SK-N-SH (cell line): ENCODE measurements around the gene PYY. TPM values are rescaled to one million over a fixed set of nuclear protein-coding genes. Genes with fewer than 3 reads are reported as not detected.
A peak's percentile ranks its signal among the peaks of the same experiment; 100 is the strongest.

Experiments used
- CTCF ChIA-PET: fragments of 300-600, 350-600 bp; formaldehyde crosslinking; extraction: SDS; loops from one replicate; lab custom pipeline; 2021; lab: Yijun Ruan, JAX
- POLR2A ChIA-PET: fragments of 350-600 bp; sonication (Branson Sonifier 250); formaldehyde crosslinking; extraction: SDS; loops from one replicate; lab custom pipeline; 2020; ENCODE audit warnings: antibody characterized with exemption, inconsistent platforms; lab: Yijun Ruan, JAX
- DNase-seq: peaks from one replicate; pipeline ENCODE4 v3.0.0; 2012
- H2AFZ ChIP-seq: fragments of 200-600 bp; sonication (generic); 2 replicates; pipeline ENCODE4 v1.8.1; 2016; ENCODE audit warnings: antibody characterized with exemption, mild to moderate bottlenecking, low read depth
- H3F3A ChIP-seq: fragments of 200-600 bp; sonication (generic); replicated peaks from 2 replicates; pipeline ENCODE3; 2016; ENCODE audit warnings: antibody characterized with exemption, mild to moderate bottlenecking; ENCODE audit not compliant: insufficient read depth
- H3K27ac ChIP-seq, 2 experiments: fragments of 200-500 bp in 1 of 2; fragments of 200-600 bp in 1 of 2; sonication (Bioruptor generic) in 1 of 2; sonication (generic), shearing (Covaris generic) in 1 of 2; 2 replicates each; pipeline versions ENCODE4 v1.5.1 to v1.6.1; 2014 to 2016; ENCODE audit warnings: low read depth in 2 of 2, inconsistent platforms in 1 of 2, low read length in 1 of 2, mild to moderate bottlenecking in 1 of 2, mixed read lengths in 1 of 2
- H3K27me3 ChIP-seq: fragments of 200-600 bp; sonication (generic), shearing (Covaris generic); 2 replicates; pipeline ENCODE4 v1.6.1; 2016; ENCODE audit warnings: mixed run types; ENCODE audit not compliant: insufficient read depth
- H3K36me3 ChIP-seq, 2 experiments: fragments of 200-500 bp in 1 of 2; fragments of 200-600 bp in 1 of 2; sonication (Bioruptor generic) in 1 of 2; sonication (generic) in 1 of 2; replicated peaks in 1 of 2; 2 replicates each; pipeline versions ENCODE3 to v1.5.1; 2014 to 2016; ENCODE audit warnings: low read length in 1 of 2, mild to moderate bottlenecking in 1 of 2; ENCODE audit not compliant: insufficient read depth in 2 of 2, control insufficient read depth in 1 of 2
- H3K4me1 ChIP-seq, 2 experiments: fragments of 200-500 bp in 1 of 2; fragments of 200-600 bp in 1 of 2; sonication (Bioruptor generic) in 1 of 2; sonication (generic), shearing (Covaris generic) in 1 of 2; 2 replicates each; pipeline versions ENCODE4 v1.5.1 to v1.6.1; 2014 to 2016; ENCODE audit warnings: low read depth in 1 of 2, low read length in 1 of 2, mixed run types in 1 of 2; ENCODE audit not compliant: insufficient read depth in 2 of 2, control insufficient read depth in 1 of 2
- H3K4me2 ChIP-seq: fragments of 200-600 bp; sonication (generic), shearing (Covaris generic); 2 replicates; pipeline ENCODE4 v1.6.1; 2017; ENCODE audit warnings: mixed run types
- H3K4me3 ChIP-seq, 2 experiments: fragments of 200-500 bp in 1 of 2; fragments of 200-600 bp in 1 of 2; sonication (Bioruptor generic) in 1 of 2; sonication (generic), shearing (Covaris generic) in 1 of 2; 2 replicates each; pipeline versions ENCODE4 v1.5.1 to v1.8.1; 2014 to 2016; ENCODE audit warnings: low read depth in 2 of 2, inconsistent platforms in 1 of 2, low read length in 1 of 2, mild to moderate bottlenecking in 1 of 2, mixed read lengths in 1 of 2, moderate library complexity in 1 of 2
- H3K79me2 ChIP-seq: fragments of 200-600 bp; sonication (generic); 2 replicates; pipeline ENCODE4 v1.8.1; 2017; ENCODE audit warnings: mild to moderate bottlenecking; ENCODE audit not compliant: insufficient read depth
- H3K9ac ChIP-seq: fragments of 200-600 bp; sonication (generic); 2 replicates; pipeline ENCODE4 v1.6.1; 2017; ENCODE audit warnings: mixed run types
- H3K9me2 ChIP-seq: fragments of 200-600 bp; sonication (generic); 2 replicates; pipeline ENCODE4 v1.6.1; 2017; ENCODE audit warnings: mixed run types
- H3K9me3 ChIP-seq: fragments of 200-600 bp; sonication (generic); 2 replicates; pipeline ENCODE4 v1.6.1; 2017; ENCODE audit warnings: mixed run types, mild to moderate bottlenecking, moderate library complexity
- H4K20me1 ChIP-seq: fragments of 200-600 bp; sonication (generic); 2 replicates; pipeline ENCODE4 v1.6.1; 2017; ENCODE audit warnings: mild to moderate bottlenecking, mixed run types; ENCODE audit not compliant: insufficient read depth
- CHD2 ChIP-seq: fragments of 150-350 bp; IDR thresholded peaks from 2 replicates; pipeline ENCODE4 v1.6.1; 2018; ENCODE audit warnings: low read length; ENCODE audit not compliant: partially characterized antibody
- EP300 ChIP-seq, 2 experiments: IDR thresholded peaks; 2 replicates each; pipeline versions ENCODE4 v1.4.0 to v1.6.1; 2012; ENCODE audit warnings: borderline replicate concordance in 1 of 2, low read depth in 1 of 2, low read length in 1 of 2
- FOXM1 ChIP-seq: IDR thresholded peaks from 2 replicates; pipeline ENCODE4 v1.4.0; 2012; ENCODE audit warnings: low read depth, mild to moderate bottlenecking
- GATA2 ChIP-seq: sonication (generic); formaldehyde crosslinking; IDR thresholded peaks from 2 replicates; pipeline ENCODE4 v1.5.0; 2020; ENCODE audit warnings: mild to moderate bottlenecking, missing genetic modification reagents
- MXI1 ChIP-seq: IDR thresholded peaks from 2 replicates; pipeline ENCODE4 v1.6.1; 2012; ENCODE audit warnings: mild to moderate bottlenecking, low read depth, low read length, improper control_type of control experiment
- NFIC ChIP-seq: IDR thresholded peaks from 2 replicates; pipeline ENCODE4 v1.4.0; 2012; ENCODE audit warnings: borderline replicate concordance
- RAD21 ChIP-seq: IDR thresholded peaks from 2 replicates; pipeline ENCODE4 v1.6.1; 2012; ENCODE audit warnings: mild to moderate bottlenecking, low read length
- RCOR1 ChIP-seq: fragments of 150-350 bp; IDR thresholded peaks from 2 replicates; pipeline ENCODE4 v1.6.1; 2017; ENCODE audit warnings: antibody characterized with exemption, low read length
- RFX5 ChIP-seq: IDR thresholded peaks from 2 replicates; pipeline ENCODE4 v1.6.1; 2012; ENCODE audit warnings: mild to moderate bottlenecking, improper control_type of control experiment, low read length
- TAF1 ChIP-seq: IDR thresholded peaks from 2 replicates; pipeline ENCODE4 v1.6.1; 2012; ENCODE audit warnings: low read depth, mild to moderate bottlenecking, low read length, moderate library complexity, borderline replicate concordance
- WGBS: methylation state at CpG from one replicate; pipeline ENCODE4 v1.1.6; 2017; ENCODE audit warnings: low lambda C conversion rate; 5-methylcytosine and 5-hydroxymethylcytosine counted together
- polyA plus RNA-seq, 3 experiments: library from polyadenylated mRNA; depleted of rRNA; stranded (reverse); fragments of >200 nt; gene quantifications; 2 replicates each; pipeline ENCODE4 v1.2.3, GENCODE V29; 2012
- TF ChIP-seq, protein P1 (sequence below): fragments of 200-600 bp; sonication (generic); IDR thresholded peaks from 2 replicates; pipeline ENCODE4 v1.6.1; 2017; ENCODE audit warnings: antibody characterized with exemption, mild to moderate bottlenecking, moderate library complexity
- TF ChIP-seq, protein P2 (sequence below): IDR thresholded peaks from 2 replicates; pipeline ENCODE4 v1.4.0; 2012; ENCODE audit warnings: low read depth
- TF ChIP-seq, protein P3 (sequence below): IDR thresholded peaks from 2 replicates; pipeline ENCODE4; 2012

The PYY gene
- polyA plus RNA-seq, 1 of the 3 experiments (the other 2 are of a cell fraction) = 0.21 TPM

DNA sequence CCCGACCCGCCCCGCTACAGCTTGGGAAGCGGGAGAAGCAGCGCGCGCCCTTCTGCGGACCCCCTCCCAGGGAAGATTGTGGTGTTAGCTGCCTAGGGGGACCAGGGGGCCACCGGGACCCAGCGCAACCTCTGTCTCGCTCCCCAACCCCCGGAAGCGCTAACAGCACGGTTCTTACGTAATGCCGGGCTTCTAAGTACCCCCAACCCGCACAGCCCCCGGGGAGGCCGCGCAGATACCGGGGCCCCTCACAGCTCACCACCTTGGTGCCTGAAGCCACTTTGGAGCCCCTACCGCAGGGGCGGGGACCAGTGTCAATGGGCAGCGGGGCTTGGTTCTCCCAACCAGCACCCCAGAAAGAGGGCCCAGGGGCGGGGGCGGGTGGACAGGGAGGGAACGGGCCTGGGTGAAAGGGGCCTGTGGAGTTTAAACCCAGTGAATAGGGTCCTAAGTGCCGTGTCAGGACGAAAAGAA is 46.8 kb downstream of the PYY start:
- Histone ChIP-seq H3K9ac (peak overlapping the region; percentile 87), H3K79me2 (no peaks in the 10 kb centered on the region), H3K4me3 (peak overlapping the region; percentile 66 to 91), H3K9me2 (no peaks in the 10 kb centered on the region), H3K4me2 (peak overlapping the region; percentile 100), H3K9me3 (no peaks in the 10 kb centered on the region), H3K27me3 (peaks cover 5% of the 10 kb centered on the region; the same call in 1 of the 2 replicates), H3K36me3 (no peaks in the 10 kb centered on the region), H2AFZ (peak overlapping the region; percentile 90), H3K27ac (peak overlapping the region; percentile 24 to 91; a peak in 2 of 4 replicates), H4K20me1 (no peaks in the 10 kb centered on the region), H3K4me1 (peaks cover 9 to 16% of the 10 kb centered on the region in 2 experiments; a peak in 2 of 4 replicates), H3F3A (peaks cover 9% of the 10 kb centered on the region)
- WGBS = 7% methylated on average over 21 of the region's 29 CpGs
- POLR2A ChIA-PET = interaction anchor here (0.6 to 1.1 kb wide), 3 partner anchors 100 to 591 kb away, joined by 3 to 7 read pairs (median 4); no protein-coding TSS in a partner anchor
- no peak for DNase-seq
- TF ChIP-seq RAD21 (no peak), MXI1 (0 out of 2 replicates have a peak, but pooled peaks have one; percentile 4), TAF1 (no peak), RFX5 (no peak), FOXM1 (no peak), EP300 (IDR thresholded peaks at IDR 0.05; ENCODE audit: borderline replicate concordance in 1 of 2, low read depth in 1 of 2, low read length in 1 of 2) (no peak)
- CTCF ChIA-PET = interaction anchor here (0.9 to 23.5 kb wide), 13 partner anchors 7 to 233 kb away, joined by 3 to 344 read pairs (median 11); partner anchors contain the start of gene PPY

DNA sequence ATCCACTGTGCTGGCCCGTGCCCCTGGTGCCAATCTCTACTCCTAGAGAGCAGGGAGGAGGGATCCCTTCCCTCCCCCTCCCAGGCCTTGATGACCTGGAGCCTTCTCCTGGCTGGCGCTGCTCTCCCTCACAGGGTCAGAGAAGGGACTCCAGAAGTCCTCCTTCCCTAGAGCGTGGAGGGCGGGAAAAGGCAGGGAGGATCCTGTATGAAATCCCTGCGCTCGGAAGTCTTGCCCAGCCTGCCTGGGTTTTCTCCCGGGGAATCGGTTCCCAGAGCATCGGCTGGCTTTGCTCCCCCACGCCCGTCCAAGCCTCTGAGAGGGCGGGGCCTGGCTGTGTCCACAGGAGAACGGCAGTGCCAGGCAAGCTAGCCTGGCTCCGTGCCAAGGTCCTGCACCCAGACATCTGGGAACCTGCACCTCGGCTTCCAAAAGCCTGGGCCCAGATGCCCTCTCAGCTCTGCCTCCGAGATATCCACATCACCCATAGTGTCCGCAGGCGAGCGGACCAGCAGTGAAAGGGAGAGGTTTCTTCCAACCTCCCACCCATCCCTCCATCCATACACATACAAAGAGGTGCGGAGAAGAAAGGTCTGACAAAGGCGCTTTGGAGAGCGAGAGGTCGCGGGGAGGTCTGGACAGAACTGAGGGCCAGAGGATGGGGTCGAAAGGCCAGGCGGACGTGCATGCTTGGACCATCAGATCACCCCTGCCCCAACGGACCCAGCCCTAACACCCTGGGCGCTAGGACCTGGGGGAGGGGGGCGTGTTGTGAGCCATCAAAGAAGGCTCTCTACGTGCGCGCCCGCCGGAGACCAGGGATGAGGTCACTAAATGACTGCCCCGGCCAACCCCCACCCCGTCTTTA is 47.5 kb downstream of the PYY start:
- Histone ChIP-seq H3K4me3 (peak overlapping the region; percentile 66 to 91), H3K27me3 (no peaks in the 10 kb centered on the region; the same call in 1 of the 2 replicates)
- WGBS = 7% methylated on average over 28 of the region's 37 CpGs

More for the DNA sequence above, 47.5 kb downstream of the PYY start:
- CTCF ChIA-PET = interaction anchor here (0.9 to 23.5 kb wide), 11 partner anchors 17 to 233 kb away, joined by 3 to 344 read pairs (median 9); no protein-coding TSS in a partner anchor
- DNase-seq = peak; percentile 89
- no peaks in the 10 kb centered on the region for H3K79me2 ChIP-seq
- TF ChIP-seq, protein P1, sequence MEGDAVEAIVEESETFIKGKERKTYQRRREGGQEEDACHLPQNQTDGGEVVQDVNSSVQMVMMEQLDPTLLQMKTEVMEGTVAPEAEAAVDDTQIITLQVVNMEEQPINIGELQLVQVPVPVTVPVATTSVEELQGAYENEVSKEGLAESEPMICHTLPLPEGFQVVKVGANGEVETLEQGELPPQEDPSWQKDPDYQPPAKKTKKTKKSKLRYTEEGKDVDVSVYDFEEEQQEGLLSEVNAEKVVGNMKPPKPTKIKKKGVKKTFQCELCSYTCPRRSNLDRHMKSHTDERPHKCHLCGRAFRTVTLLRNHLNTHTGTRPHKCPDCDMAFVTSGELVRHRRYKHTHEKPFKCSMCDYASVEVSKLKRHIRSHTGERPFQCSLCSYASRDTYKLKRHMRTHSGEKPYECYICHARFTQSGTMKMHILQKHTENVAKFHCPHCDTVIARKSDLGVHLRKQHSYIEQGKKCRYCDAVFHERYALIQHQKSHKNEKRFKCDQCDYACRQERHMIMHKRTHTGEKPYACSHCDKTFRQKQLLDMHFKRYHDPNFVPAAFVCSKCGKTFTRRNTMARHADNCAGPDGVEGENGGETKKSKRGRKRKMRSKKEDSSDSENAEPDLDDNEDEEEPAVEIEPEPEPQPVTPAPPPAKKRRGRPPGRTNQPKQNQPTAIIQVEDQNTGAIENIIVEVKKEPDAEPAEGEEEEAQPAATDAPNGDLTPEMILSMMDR = no peak
- TF ChIP-seq NFIC (peak; percentile 79), CHD2 (peak; percentile 32), RCOR1 (peak; percentile 37; the same call in 1 of the 2 replicates), EP300 (IDR thresholded peaks at IDR 0.05; ENCODE audit: borderline replicate concordance in 1 of 2, low read depth in 1 of 2, low read length in 1 of 2) (peak in 1 of 2 experiments; percentile 19; a peak in 1 of 4 replicates), GATA2 (CRISPR knock-in tag) (no peak), RFX5 (no peak)
- TF ChIP-seq, protein P2, sequence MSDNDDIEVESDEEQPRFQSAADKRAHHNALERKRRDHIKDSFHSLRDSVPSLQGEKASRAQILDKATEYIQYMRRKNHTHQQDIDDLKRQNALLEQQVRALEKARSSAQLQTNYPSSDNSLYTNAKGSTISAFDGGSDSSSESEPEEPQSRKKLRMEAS = peak; percentile 66
- TF ChIP-seq, protein P3, sequence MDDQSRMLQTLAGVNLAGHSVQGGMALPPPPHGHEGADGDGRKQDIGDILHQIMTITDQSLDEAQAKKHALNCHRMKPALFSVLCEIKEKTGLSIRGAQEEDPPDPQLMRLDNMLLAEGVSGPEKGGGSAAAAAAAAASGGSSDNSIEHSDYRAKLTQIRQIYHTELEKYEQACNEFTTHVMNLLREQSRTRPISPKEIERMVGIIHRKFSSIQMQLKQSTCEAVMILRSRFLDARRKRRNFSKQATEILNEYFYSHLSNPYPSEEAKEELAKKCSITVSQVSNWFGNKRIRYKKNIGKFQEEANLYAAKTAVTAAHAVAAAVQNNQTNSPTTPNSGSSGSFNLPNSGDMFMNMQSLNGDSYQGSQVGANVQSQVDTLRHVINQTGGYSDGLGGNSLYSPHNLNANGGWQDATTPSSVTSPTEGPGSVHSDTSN = 0 out of 2 replicates have a peak, but pooled peaks have one; percentile 35
- TF ChIP-seq, all 33 proteins: peak for 6
- Histone ChIP-seq H3F3A (peaks cover 9% of the 10 kb centered on the region), H3K36me3 (no peaks in the 10 kb centered on the region), H3K9me3 (no peaks in the 10 kb centered on the region), H3K27ac (peak overlapping the region in 1 of 2 experiments; percentile 91; a peak in 3 of 4 replicates), H3K4me1 (peaks cover 10 to 19% of the 10 kb centered on the region in 2 experiments; a peak in 2 of 4 replicates), H4K20me1 (no peaks in the 10 kb centered on the region), H2AFZ (peak overlapping the region; percentile 90), H3K9ac (peak overlapping the region; percentile 87), H3K4me2 (peak overlapping the region; percentile 100), H3K9me2 (no peaks in the 10 kb centered on the region)
- POLR2A ChIA-PET = interaction anchor here (1.1 kb wide), 1 partner anchor 101 kb away, joined by 4 read pairs; no protein-coding TSS in a partner anchor
